ENCODE results near the gene TMC6. TPM values are rescaled to one million over a fixed set of nuclear protein-coding genes. Genes with fewer than 3 reads are reported as not detected.

The TMC6 gene
- total and polyA plus RNA-seq, 2 of the 4 experiments (the other 2 are of a cell fraction), result 0.19 TPM; not detected in 1

DNA sequence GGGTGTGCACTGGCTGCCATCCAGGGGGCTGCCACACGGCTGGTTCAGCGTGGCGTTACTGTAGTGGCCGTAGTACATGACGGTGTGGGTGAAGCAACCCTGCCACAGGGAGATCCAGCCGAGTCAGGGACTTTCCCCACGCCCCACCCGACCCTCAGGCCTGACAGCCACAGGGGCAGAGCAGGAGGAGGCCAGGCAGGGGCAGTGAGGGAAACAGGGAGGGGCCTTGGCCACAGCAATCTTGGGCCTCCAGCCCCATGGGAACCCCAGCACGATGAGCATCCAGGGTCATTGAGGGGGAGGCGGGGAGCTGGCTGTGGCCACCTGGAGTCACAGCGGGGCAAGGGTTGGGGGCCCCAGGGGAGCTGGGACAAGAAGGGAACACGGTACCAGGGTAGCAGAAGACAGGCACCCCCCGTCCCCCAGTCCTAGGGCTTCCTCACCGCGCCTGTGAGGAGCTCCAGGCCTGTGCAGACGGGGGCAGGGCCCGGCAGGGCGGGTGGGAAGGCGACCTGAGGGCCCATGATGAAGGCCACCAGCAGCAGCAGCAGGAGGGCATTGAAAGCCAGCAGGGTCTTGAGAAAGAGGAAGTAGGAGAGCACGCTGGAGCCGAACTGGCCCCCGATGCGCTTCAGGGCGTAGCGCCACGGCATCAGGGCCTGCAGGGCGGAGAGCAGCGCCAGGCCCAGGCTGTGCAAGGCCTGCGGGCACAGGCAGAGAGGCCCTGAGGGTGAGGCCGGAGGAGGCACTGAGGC is 4.3 kb downstream of the TMC6 start:
- no peak for DNase-seq

More for the DNA sequence above, 4.3 kb downstream of the TMC6 start:
- Histone ChIP-seq H3K9me1 (ENCODE audit: insufficient read depth, low read length) (no peaks in the 10 kb centered on the region), H4K91ac (ENCODE audit: insufficient read depth, low read depth, low read length) (no peak overlapping the region), H3K27me3 (ENCODE audit: control insufficient read depth, insufficient read depth, low read length) (peaks cover 27% of the 10 kb centered on the region), H3K23ac (ENCODE audit: low read depth, low read length) (no peak overlapping the region), H3K27ac (ENCODE audit: insufficient read depth, low read length) (no peak overlapping the region), H2BK20ac (ENCODE audit: low read depth, low read length) (no peak overlapping the region), H3K79me1 (ENCODE audit: low read depth in 1 of 2, low read length in 2 of 2) (no peaks in the 10 kb centered on the region), H3K4me2 (ENCODE audit: low read depth, low read length) (no peak overlapping the region), H4K5ac (ENCODE audit: low read depth, low read length) (no peak overlapping the region), H3K9me3 (ENCODE audit: control insufficient read depth, insufficient read depth, low read length) (no peaks in the 10 kb centered on the region), H3K36me3 (ENCODE audit: control insufficient read depth, insufficient read depth, low read length) (no peaks in the 10 kb centered on the region), H4K8ac (ENCODE audit: low read depth in 2 of 2, low read length in 2 of 2) (no peak overlapping the region), H3K56ac (ENCODE audit: extremely low read depth, insufficient read depth, low read length) (no peak overlapping the region), H3K18ac (ENCODE audit: low read depth, low read length) (no peak overlapping the region), H2AFZ (replicated peaks; ENCODE audit: low read length, poor library complexity) (no peak overlapping the region), H3K9ac (ENCODE audit: low read depth, low read length) (no peak overlapping the region), H3K4ac (ENCODE audit: low read depth, low read length) (no peak overlapping the region), H4K20me1 (ENCODE audit: insufficient read depth, low read length) (no peaks in the 10 kb centered on the region), H2BK15ac (ENCODE audit: low read depth, low read length) (no peak overlapping the region), H3K14ac (replicated peaks; ENCODE audit: low read depth, low read length) (no peak overlapping the region), H2AK5ac (ENCODE audit: low read depth, low read length) (no peak overlapping the region), H2BK120ac (ENCODE audit: low read depth, low read length) (no peak overlapping the region), H2AK9ac (replicated peaks; ENCODE audit: low read depth, low read length, poor library complexity) (no peak overlapping the region), H3K4me3 (ENCODE audit: insufficient read depth, low read depth, low read length) (no peak overlapping the region), H3K4me1 (ENCODE audit: control insufficient read depth, insufficient read depth, low read length) (peaks cover 2% of the 10 kb centered on the region; the same call in 1 of the 2 replicates), H2BK5ac (ENCODE audit: low read depth, low read length, poor library complexity, severe bottlenecking) (no peak overlapping the region)
- ChIA-PET CTCF (no interaction called here), POLR2A (ENCODE audit: unreplicated experiment) (no interaction called here)
- TF ChIP-seq SMC3 (IDR thresholded peaks at IDR 0.05; ENCODE audit: low read depth, low read length), result no peak
- no peak for TF ChIP-seq MAZ (IDR thresholded peaks at IDR 0.05; ENCODE audit: borderline replicate concordance, low read depth, low read length)
- TF ChIP-seq CHD1 (IDR thresholded peaks at IDR 0.05; ENCODE audit: low read depth, low read length), result no peak
- TF ChIP-seq USF2 (IDR thresholded peaks at IDR 0.05; ENCODE audit: low read depth, low read length), result no peak
- no peak for TF ChIP-seq RCOR1 (IDR thresholded peaks at IDR 0.05; ENCODE audit: insufficient replicate concordance, low read length)
- TF ChIP-seq CEBPB (IDR thresholded peaks at IDR 0.05; ENCODE audit: low read depth, low read length), result no peak
- TF ChIP-seq NFE2L2 (IDR thresholded peaks at IDR 0.05; ENCODE audit: low read depth, low read length), result no peak
- no peak for TF ChIP-seq MXI1 (IDR thresholded peaks at IDR 0.05; ENCODE audit: borderline replicate concordance, low read depth, low read length)
- no peak for TF ChIP-seq ELK1 (IDR thresholded peaks at IDR 0.05; ENCODE audit: borderline replicate concordance, low read depth, low read length)
- no peak for TF ChIP-seq FOS (IDR thresholded peaks at IDR 0.05; ENCODE audit: low read depth, low read length)
- TF ChIP-seq RAD21 (IDR thresholded peaks at IDR 0.05; ENCODE audit: low read length), result no peak
- no peak for TF ChIP-seq POLR2A (IDR thresholded peaks at IDR 0.05; ENCODE audit: low read depth, low read length)
- in situ Hi-C loops (cut with MboI; ENCODE audit: low sequenced_read_pairs), result no loop called here
- intact Hi-C loops (cut with micrococcal nuclease), result no loop called here
- 92% methylated on average over 13 of the region's 30 CpGs; no CpG with 5 or more reads in 1 of the 2 experiments for WGBS, 2 experiments (ENCODE audit: extremely low coverage in 2 of 2, insufficient read length in 1 of 2)
- no peak for ATAC-seq (ENCODE audit: low read depth)
- dilution Hi-C loops (cut with HindIII; ENCODE audit: low sequenced_read_pairs, unreplicated experiment), result no loop called here
- no TSS peak for BruUV-seq (replicated peaks)

Data from IMR-90 (cell line).